Fibroblast of lung (primary cell): ENCODE results near the gene PPFIBP2.

ENCODE experiments used
- EZH2 ChIP-seq: IDR thresholded peaks from 2 replicates; pipeline ENCODE4 v1.5.1; 2012; ENCODE audit warnings: low read length, control low read depth, mild to moderate bottlenecking; ENCODE audit errors: missing control alignments
- TF ChIP-seq, protein P1 (sequence below), 2 donors: IDR thresholded peaks in 1 of 2; conservative IDR thresholded peaks in 1 of 2; 1 replicate in 1 of 2; 2 replicates in 1 of 2; pipeline ENCODE4 v1.5.1; 2011 to 2012; ENCODE audit warnings: low read length in 2 of 2, control low read depth in 1 of 2, inconsistent platforms in 1 of 2, low read depth in 1 of 2, mild to moderate bottlenecking in 1 of 2

GRCh38 chr11:7524462-7525235, 10.8 kb downstream of the PPFIBP2 start:
- TF ChIP-seq, protein P1, sequence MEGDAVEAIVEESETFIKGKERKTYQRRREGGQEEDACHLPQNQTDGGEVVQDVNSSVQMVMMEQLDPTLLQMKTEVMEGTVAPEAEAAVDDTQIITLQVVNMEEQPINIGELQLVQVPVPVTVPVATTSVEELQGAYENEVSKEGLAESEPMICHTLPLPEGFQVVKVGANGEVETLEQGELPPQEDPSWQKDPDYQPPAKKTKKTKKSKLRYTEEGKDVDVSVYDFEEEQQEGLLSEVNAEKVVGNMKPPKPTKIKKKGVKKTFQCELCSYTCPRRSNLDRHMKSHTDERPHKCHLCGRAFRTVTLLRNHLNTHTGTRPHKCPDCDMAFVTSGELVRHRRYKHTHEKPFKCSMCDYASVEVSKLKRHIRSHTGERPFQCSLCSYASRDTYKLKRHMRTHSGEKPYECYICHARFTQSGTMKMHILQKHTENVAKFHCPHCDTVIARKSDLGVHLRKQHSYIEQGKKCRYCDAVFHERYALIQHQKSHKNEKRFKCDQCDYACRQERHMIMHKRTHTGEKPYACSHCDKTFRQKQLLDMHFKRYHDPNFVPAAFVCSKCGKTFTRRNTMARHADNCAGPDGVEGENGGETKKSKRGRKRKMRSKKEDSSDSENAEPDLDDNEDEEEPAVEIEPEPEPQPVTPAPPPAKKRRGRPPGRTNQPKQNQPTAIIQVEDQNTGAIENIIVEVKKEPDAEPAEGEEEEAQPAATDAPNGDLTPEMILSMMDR (conservative IDR thresholded peaks at IDR 0.05 in 1 of 2, IDR thresholded peaks at IDR 0.05 in 1 of 2; ENCODE audit: low read depth in 1 of 2, low read length in 2 of 2) = no peak
- TF ChIP-seq EZH2 = no peak
